CD4-positive, alpha-beta T cell (primary cell): Measurements from ENCODE around the gene MAL. TPM values are rescaled to one million over a fixed set of nuclear protein-coding genes. Genes with fewer than 3 reads are reported as not detected.
A peak's percentile ranks its signal among the peaks of the same experiment; 100 is the strongest.

Experiments
- ATAC-seq: fragments of 200-7000 bp; cut with Tn5 transposase; one replicate; pipeline ENCODE4 v1.10.0; 2022; ENCODE audit warnings: mild to moderate bottlenecking; ENCODE audit not compliant: poor library complexity
- CTCF ChIA-PET: fragments of 350-600 bp; sonication (Branson Sonifier 250); formaldehyde crosslinking; loops from one replicate; lab custom pipeline; 2021; ENCODE audit warnings: antibody characterized with exemption, inconsistent platforms; lab: Charles Lee
- POLR2A ChIA-PET: fragments of 350-600 bp; sonication (Branson Sonifier 250); formaldehyde crosslinking; loops from one replicate; lab custom pipeline; 2021; ENCODE audit warnings: antibody characterized with exemption, inconsistent platforms; lab: Charles Lee
- DNase-seq, 14 experiments: peaks; one replicate each; pipeline ENCODE4 v3.0.0-alpha.2; 2013 to 2020; ENCODE audit warnings: mixed read lengths in 2 of 14
- H3K27ac ChIP-seq, 2 donors: one replicate each; pipeline versions ENCODE4 v1.5.1 to v1.7.0; 2013; ENCODE audit warnings: low read length in 2 of 2, low read depth in 1 of 2, mild to moderate bottlenecking in 1 of 2
- H3K27me3 ChIP-seq, 2 experiments: 1 replicate in 1 of 2; 2 replicates in 1 of 2; pipeline versions ENCODE4 v1.6.1 to v1.7.0; 2013; ENCODE audit warnings: low read length in 2 of 2, control low read depth in 1 of 2, mild to moderate bottlenecking in 1 of 2, moderate library complexity in 1 of 2; ENCODE audit not compliant: insufficient read depth in 2 of 2, control insufficient read depth in 1 of 2
- H3K36me3 ChIP-seq: one replicate; pipeline ENCODE4 v1.6.1; 2013; ENCODE audit warnings: low read length, control low read depth; ENCODE audit not compliant: insufficient read depth
- H3K4me1 ChIP-seq: one replicate; pipeline ENCODE4 v1.6.1; 2013; ENCODE audit warnings: low read length, control low read depth; ENCODE audit not compliant: insufficient read depth
- H3K4me3 ChIP-seq: one replicate; pipeline ENCODE4 v1.5.1; 2013; ENCODE audit warnings: mild to moderate bottlenecking, low read length, moderate library complexity
- H3K9me3 ChIP-seq, 2 experiments: 1 replicate in 1 of 2; 2 replicates in 1 of 2; pipeline versions ENCODE4 v1.6.1 to v1.7.0; 2013; ENCODE audit warnings: low read length in 2 of 2, mild to moderate bottlenecking in 2 of 2, control low read depth in 1 of 2, moderate library complexity in 1 of 2; ENCODE audit not compliant: control insufficient read depth in 1 of 2, insufficient read depth in 1 of 2
- H3K27ac Mint-ChIP-seq: one replicate; pipeline ENCODE4 v1.8.0; 2020; ENCODE audit warnings: mixed read lengths
- H3K27me3 Mint-ChIP-seq: one replicate; pipeline ENCODE4 v1.8.0; 2021; ENCODE audit warnings: mixed read lengths
- H3K36me3 Mint-ChIP-seq: one replicate; pipeline ENCODE4 v1.8.0; 2021; ENCODE audit warnings: low read depth, mixed read lengths
- H3K4me1 Mint-ChIP-seq: one replicate; pipeline ENCODE4 v1.8.0; 2021; ENCODE audit warnings: low read depth, mixed read lengths
- H3K4me3 Mint-ChIP-seq: one replicate; pipeline ENCODE4 v1.8.0; 2020; ENCODE audit warnings: mild to moderate bottlenecking, mixed read lengths
- H3K9me3 Mint-ChIP-seq: one replicate; pipeline ENCODE4 v1.8.0; 2020; ENCODE audit warnings: mixed read lengths
- CTCF ChIP-seq: fragments of 200-600 bp; IDR thresholded peaks from one replicate; pipeline ENCODE4 v1.8.0; 2022; ENCODE audit warnings: antibody characterized with exemption, mild to moderate bottlenecking
- intact Hi-C, 2 experiments: fragments of 100-400 bp; cut with DNase I in 1 of 2; cut with micrococcal nuclease in 1 of 2; formaldehyde crosslinking; loops; one replicate each; pipeline versions ENCODE4 v1.15.1 to v1.9.0; 2023 to 2025; cut with DNase I, micrococcal nuclease
- total RNA-seq, 174 experiments: library from RNA in 2 of 174; stranded (reverse) in 2 of 174; gene quantifications; one replicate each; pipeline ENCODE4 v1.2.3 and lab custom pipeline; 2021 to 2026

Gene MAL
- total RNA-seq, 2 experiments from 2014 or later = 101 to 102 TPM

GRCh38 chr2:95075440-95076132 is 50.1 kb downstream of the MAL start:
- H3K27ac ChIP-seq = peak overlapping the region; percentile 81 to 92

DNA sequence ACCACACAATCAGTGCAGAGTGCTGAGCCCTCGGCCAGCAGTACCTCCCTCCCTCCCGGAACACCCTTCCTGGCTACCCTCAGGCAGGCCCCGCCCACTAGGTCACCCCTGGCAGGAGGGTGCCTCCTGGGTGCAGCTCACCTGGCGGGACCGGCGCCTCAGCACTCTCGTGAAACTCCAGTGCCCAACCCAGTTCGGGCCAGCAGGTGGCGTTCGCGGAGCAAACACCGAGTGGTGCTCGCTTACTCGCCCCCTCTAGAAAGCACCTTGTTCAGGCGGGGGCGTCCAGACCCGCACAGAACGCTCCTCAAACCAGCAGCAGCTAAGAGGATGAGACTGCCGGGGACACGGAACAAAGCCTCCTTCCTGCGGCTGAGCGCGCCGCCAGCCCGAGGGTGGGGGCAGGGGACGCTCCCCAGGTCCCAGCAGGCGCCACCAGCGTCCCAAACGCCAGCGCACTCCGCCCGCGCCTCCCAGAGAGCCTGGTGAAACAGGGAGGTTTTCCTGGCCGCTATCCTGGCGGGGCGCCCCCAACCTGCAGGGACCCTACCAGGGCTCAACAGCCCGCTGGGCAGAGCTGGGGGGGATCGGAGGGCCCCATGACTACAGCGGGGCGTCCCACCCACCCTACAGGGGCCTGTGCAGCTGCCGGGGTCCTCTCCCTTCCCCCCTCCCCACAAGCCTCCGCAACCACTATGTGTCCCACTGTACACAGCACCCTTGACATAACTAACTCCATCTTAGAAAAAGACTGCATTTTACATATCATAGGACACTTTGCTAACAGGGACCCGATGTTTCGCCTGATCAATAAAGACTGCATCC is 51.4 kb downstream of the MAL start:
- Mint-ChIP-seq H3K9me3 (no peaks in the 10 kb centered on the region), H3K36me3 (no peaks in the 10 kb centered on the region), H3K27ac (peak overlapping the region; percentile 93), H3K27me3 (no peaks in the 10 kb centered on the region), H3K4me3 (peak overlapping the region; percentile 90), H3K4me1 (peaks cover 81% of the 10 kb centered on the region)
- Histone ChIP-seq H3K27ac (peak overlapping the region; percentile 37 to 92), H3K4me1 (peaks cover 75% of the 10 kb centered on the region), H3K4me3 (peak overlapping the region; percentile 52), H3K27me3 (no peaks in the 10 kb centered on the region), H3K9me3 (no peaks in the 10 kb centered on the region), H3K36me3 (no peaks in the 10 kb centered on the region)
- POLR2A ChIA-PET = interaction anchor here (0.8 to 10.3 kb wide), 12 partner anchors 9 to 88 kb away, joined by 3 to 749 read pairs (median 4); partner anchors contain the start of genes MAL, MRPS5 and ZNF2
- DNase-seq (peak; percentile 85 to 96 (median 93)), ATAC-seq (peak; percentile 75)
- TF ChIP-seq CTCF = peak; percentile 95
- intact Hi-C loops = loop anchor here (1.0 to 5.0 kb wide), 4 partner anchors 35 to 80 kb away; partner anchors contain the start of gene ZNF514 (in 1 of the 2)
- CTCF ChIA-PET = interaction anchor here (0.6 to 10.4 kb wide), 18 partner anchors 10 to 90 kb away, joined by 3 to 223 read pairs (median 4); partner anchors contain the start of genes MAL, MRPS5 and ZNF2

More at GRCh38 chr2:95075440-95076132, 50.1 kb downstream of the MAL start:
- no peak for ATAC-seq
- intact Hi-C loops = loop anchor here (1.0 to 5.0 kb wide), 6 partner anchors 17 to 82 kb away; partner anchors contain the start of gene ZNF514 (in 1 of the 2)
- peak overlapping the region; percentile 52 for H3K4me3 ChIP-seq
- no peaks in the 10 kb centered on the region for H3K27me3 Mint-ChIP-seq
- H3K27ac Mint-ChIP-seq = peak overlapping the region; percentile 93
- no peaks in the 10 kb centered on the region for H3K9me3 ChIP-seq
- peaks cover 76% of the 10 kb centered on the region for H3K4me1 ChIP-seq
- peaks cover 86% of the 10 kb centered on the region for H3K4me1 Mint-ChIP-seq
- H3K9me3 Mint-ChIP-seq = no peaks in the 10 kb centered on the region
- no peaks in the 10 kb centered on the region for H3K36me3 Mint-ChIP-seq
- peak in 2 of 14 experiments; percentile 43 to 51 for DNase-seq
- no peaks in the 10 kb centered on the region for H3K27me3 ChIP-seq
- CTCF ChIA-PET = interaction anchor here (1.0 to 10.4 kb wide), 7 partner anchors 21 to 52 kb away, joined by 4 to 223 read pairs (median 9); partner anchors contain the start of genes MAL and MRPS5
- H3K4me3 Mint-ChIP-seq = peak overlapping the region; percentile 90
- no peaks in the 10 kb centered on the region for H3K36me3 ChIP-seq
- no peak for TF ChIP-seq CTCF
- POLR2A ChIA-PET = interaction anchor here (1.2 to 10.3 kb wide), 12 partner anchors 17 to 84 kb away, joined by 3 to 749 read pairs (median 11); partner anchors contain the start of genes MAL, MRPS5 and ZNF514

DNA sequence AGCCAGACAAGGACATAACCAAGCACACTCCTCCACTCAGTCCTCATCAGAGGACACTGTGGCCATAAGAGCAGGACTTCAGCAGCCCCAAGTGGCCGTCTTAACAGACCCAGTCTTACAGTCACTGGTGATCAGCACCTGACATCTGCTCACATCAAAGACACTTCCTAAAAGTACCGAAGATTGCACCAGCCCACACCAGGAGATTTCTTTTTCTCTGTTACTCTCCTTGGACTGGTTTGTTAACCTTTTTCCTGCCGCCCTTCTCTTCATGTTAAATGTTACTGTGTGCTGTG is 52.0 kb downstream of the MAL start:
- H3K27ac ChIP-seq = peak overlapping the region; percentile 37 to 92
- peak overlapping the region; percentile 76 for H3K4me3 Mint-ChIP-seq
- TF ChIP-seq CTCF = no peak
- H3K4me1 ChIP-seq = peaks cover 70% of the 10 kb centered on the region
- intact Hi-C loops = loop anchor here (5.0 kb wide), 2 partner anchors 35 to 80 kb away; partner anchors contain the start of gene ZNF514 (in 1 of the 2)
- peak overlapping the region; percentile 93 for H3K27ac Mint-ChIP-seq
- no peaks in the 10 kb centered on the region for H3K9me3 ChIP-seq
- H3K4me3 ChIP-seq = no peak overlapping the region
- no peaks in the 10 kb centered on the region for H3K9me3 Mint-ChIP-seq
- no peaks in the 10 kb centered on the region for H3K36me3 Mint-ChIP-seq
- no peaks in the 10 kb centered on the region for H3K27me3 ChIP-seq
- no peak for ATAC-seq
- peaks cover 75% of the 10 kb centered on the region for H3K4me1 Mint-ChIP-seq
- peak in 2 of 14 experiments; percentile 31 to 42 for DNase-seq
- ChIA-PET POLR2A (interaction anchor here (1.1 to 10.3 kb wide), 6 partner anchors 15 to 53 kb away, joined by 3 to 749 read pairs (median 28); partner anchors contain the start of gene MAL), CTCF (interaction anchor here (2.0 to 10.4 kb wide), 4 partner anchors 22 to 54 kb away, joined by 4 to 223 read pairs (median 30); partner anchors contain the start of gene MAL)
- no peaks in the 10 kb centered on the region for H3K36me3 ChIP-seq
- no peaks in the 10 kb centered on the region for H3K27me3 Mint-ChIP-seq
